NCI-H82 treated with DMSO at 0.1 percent for 48 hours (cell line): ENCODE data around the gene GPRASP2.

Experiments used
- DNase-seq: peaks from one replicate; lab custom pipeline; 2025; ENCODE audit not compliant: unreplicated experiment; lab: John Stamatoyannopoulos, UW

Gene GPRASP2

GRCh38 chrX:102744307-102744706, 32.1 kb downstream of the GPRASP2 start:
- no peak for DNase-seq

GRCh38 chrX:102745513-102745856, 33.2 kb downstream of the GPRASP2 start:
- DNase-seq: no peak

GRCh38 chrX:102745857-102746584, 33.8 kb downstream of the GPRASP2 start:
- DNase-seq: no peak

GRCh38 chrX:102765217-102765616, 53.0 kb downstream of the GPRASP2 start:
- DNase-seq: no peak

GRCh38 chrX:102765809-102766208, 53.6 kb downstream of the GPRASP2 start:
- DNase-seq: no peak

- DNase-seq: no peak
These were observed 55.0 kb downstream of the GPRASP2 start for GRCh38 chrX:102767287-102767686.
